ENCODE results near the gene SLC25A22.
A peak's percentile ranks its signal among the peaks of the same experiment; 100 is the strongest.

SLC25A22 gene

DNA sequence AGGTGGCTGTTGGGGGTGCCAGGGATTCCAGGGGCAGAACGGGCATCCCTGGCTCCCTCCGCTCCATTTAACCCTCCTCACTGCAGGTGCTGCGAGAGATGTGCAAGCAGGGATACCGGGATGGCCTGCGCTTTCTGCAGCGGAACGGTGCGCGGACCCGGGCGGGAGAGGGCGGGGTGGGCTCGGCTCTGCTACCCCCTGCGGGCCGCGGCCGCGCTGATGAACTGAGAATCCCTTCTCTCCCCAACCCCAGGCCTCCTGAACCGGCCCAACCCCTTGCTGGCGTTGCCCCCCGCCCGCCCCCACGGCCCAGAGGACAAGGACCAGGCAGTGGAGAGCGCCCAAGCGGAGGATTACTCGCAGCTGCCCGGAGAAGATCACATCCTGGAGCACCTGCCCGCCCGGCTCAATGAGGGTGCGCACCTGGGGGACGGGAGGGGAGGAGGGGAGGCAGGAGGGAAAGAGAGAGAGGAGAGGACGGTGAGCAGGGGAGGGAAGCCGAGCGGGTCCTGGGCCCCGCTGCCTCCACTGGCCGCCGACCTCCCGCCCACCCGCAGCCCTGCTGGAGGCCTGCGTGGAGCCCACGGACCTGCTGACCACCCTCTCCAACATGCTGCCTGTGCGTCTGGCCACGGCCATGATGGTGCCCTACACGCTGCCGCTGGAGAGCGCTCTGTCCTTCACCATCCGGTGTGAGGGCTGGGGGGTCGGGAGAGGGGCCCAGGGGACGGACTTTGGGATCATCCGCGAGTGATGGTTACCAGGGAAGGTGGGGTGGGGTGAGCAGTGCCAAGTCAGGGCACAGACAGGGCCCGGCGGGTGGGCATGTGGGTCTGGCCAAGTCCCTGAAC, 25.6 kb upstream of the SLC25A22 start:
- H3K27ac ChIP-seq (replicated peaks): no peak overlapping the region
- H3K4me3 ChIP-seq (replicated peaks; ENCODE audit: insufficient read depth, low read length): no peak overlapping the region
- no peak for TF ChIP-seq GABPA (IDR thresholded peaks at IDR 0.05; ENCODE audit: low read depth)
- no peak for TF ChIP-seq POLR2AphosphoS5 (IDR thresholded peaks at IDR 0.05; ENCODE audit: low read depth)
- TF ChIP-seq, protein P1, sequence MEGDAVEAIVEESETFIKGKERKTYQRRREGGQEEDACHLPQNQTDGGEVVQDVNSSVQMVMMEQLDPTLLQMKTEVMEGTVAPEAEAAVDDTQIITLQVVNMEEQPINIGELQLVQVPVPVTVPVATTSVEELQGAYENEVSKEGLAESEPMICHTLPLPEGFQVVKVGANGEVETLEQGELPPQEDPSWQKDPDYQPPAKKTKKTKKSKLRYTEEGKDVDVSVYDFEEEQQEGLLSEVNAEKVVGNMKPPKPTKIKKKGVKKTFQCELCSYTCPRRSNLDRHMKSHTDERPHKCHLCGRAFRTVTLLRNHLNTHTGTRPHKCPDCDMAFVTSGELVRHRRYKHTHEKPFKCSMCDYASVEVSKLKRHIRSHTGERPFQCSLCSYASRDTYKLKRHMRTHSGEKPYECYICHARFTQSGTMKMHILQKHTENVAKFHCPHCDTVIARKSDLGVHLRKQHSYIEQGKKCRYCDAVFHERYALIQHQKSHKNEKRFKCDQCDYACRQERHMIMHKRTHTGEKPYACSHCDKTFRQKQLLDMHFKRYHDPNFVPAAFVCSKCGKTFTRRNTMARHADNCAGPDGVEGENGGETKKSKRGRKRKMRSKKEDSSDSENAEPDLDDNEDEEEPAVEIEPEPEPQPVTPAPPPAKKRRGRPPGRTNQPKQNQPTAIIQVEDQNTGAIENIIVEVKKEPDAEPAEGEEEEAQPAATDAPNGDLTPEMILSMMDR (IDR thresholded peaks at IDR 0.05; ENCODE audit: insufficient read depth, low read length): no peak
- TF ChIP-seq SPI1 (IDR thresholded peaks at IDR 0.05; ENCODE audit: borderline replicate concordance, low read depth): no peak
- TF ChIP-seq, protein P2, sequence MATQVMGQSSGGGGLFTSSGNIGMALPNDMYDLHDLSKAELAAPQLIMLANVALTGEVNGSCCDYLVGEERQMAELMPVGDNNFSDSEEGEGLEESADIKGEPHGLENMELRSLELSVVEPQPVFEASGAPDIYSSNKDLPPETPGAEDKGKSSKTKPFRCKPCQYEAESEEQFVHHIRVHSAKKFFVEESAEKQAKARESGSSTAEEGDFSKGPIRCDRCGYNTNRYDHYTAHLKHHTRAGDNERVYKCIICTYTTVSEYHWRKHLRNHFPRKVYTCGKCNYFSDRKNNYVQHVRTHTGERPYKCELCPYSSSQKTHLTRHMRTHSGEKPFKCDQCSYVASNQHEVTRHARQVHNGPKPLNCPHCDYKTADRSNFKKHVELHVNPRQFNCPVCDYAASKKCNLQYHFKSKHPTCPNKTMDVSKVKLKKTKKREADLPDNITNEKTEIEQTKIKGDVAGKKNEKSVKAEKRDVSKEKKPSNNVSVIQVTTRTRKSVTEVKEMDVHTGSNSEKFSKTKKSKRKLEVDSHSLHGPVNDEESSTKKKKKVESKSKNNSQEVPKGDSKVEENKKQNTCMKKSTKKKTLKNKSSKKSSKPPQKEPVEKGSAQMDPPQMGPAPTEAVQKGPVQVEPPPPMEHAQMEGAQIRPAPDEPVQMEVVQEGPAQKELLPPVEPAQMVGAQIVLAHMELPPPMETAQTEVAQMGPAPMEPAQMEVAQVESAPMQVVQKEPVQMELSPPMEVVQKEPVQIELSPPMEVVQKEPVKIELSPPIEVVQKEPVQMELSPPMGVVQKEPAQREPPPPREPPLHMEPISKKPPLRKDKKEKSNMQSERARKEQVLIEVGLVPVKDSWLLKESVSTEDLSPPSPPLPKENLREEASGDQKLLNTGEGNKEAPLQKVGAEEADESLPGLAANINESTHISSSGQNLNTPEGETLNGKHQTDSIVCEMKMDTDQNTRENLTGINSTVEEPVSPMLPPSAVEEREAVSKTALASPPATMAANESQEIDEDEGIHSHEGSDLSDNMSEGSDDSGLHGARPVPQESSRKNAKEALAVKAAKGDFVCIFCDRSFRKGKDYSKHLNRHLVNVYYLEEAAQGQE (IDR thresholded peaks at IDR 0.05; ENCODE audit: insufficient replicate concordance, low read depth): no peak
- DNase-seq (ENCODE audit: low read depth in 1 of 2, low spot score in 1 of 2): no peak
- H3K27me3 ChIP-seq (ENCODE audit: insufficient read depth, poor library complexity, severe bottlenecking): no peaks in the 10 kb centered on the region

DNA sequence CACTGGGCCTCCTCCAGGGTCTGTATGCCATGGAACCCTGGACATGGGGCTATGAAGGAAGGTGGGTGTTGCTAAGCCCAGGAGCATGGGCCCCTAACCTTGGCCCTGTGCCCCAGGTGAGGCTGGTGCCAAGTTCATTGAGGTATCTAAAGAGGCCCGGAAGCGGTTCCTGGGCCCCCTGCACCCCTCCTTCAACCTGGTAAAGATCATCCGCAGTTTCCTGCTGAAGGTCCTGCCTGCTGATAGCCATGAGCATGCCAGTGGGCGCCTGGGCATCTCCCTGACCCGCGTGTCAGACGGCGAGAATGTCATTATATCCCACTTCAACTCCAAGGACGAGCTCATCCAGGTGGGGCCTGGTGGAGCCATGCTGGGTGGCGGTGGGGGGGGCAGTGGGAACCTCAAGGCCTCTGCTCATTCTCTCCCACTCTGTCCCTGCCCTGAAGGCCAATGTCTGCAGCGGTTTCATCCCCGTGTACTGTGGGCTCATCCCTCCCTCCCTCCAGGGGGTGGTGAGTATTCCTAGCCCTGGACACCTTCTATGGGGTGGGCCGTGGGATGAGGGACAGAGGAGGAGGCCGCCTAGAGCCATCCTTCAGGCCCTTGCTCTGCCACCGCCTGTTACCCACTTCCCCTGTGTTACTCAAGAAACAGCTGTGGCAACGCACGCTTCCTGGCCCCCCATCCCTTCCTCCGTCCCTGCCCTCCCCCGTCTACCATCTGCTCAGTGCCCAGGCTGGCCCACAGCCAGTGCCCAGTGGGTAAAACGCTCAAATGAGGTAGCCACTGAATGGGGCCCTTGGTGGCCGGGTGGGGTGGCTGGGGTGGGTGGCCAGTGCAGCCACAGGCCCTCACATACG, 23.7 kb upstream of the SLC25A22 start:
- peak overlapping the region; percentile 70 for H3K4me3 ChIP-seq (replicated peaks; ENCODE audit: insufficient read depth, low read length)
- DNase-seq (ENCODE audit: low read depth in 1 of 2, low spot score in 1 of 2): peak in 1 of 2 experiments; percentile 92
- H3K27me3 ChIP-seq (ENCODE audit: insufficient read depth, poor library complexity, severe bottlenecking): no peaks in the 10 kb centered on the region
- TF ChIP-seq GABPA (IDR thresholded peaks at IDR 0.05; ENCODE audit: low read depth): peak; percentile 36; the same call in 1 of the 2 replicates
- TF ChIP-seq SPI1 (IDR thresholded peaks at IDR 0.05; ENCODE audit: borderline replicate concordance, low read depth): peak; percentile 94
- TF ChIP-seq, protein P1 (IDR thresholded peaks at IDR 0.05; ENCODE audit: insufficient read depth, low read length): no peak
- TF ChIP-seq POLR2AphosphoS5 (IDR thresholded peaks at IDR 0.05; ENCODE audit: low read depth): peak; percentile 98
- peak overlapping the region; percentile 80 for H3K27ac ChIP-seq (replicated peaks)

DNA sequence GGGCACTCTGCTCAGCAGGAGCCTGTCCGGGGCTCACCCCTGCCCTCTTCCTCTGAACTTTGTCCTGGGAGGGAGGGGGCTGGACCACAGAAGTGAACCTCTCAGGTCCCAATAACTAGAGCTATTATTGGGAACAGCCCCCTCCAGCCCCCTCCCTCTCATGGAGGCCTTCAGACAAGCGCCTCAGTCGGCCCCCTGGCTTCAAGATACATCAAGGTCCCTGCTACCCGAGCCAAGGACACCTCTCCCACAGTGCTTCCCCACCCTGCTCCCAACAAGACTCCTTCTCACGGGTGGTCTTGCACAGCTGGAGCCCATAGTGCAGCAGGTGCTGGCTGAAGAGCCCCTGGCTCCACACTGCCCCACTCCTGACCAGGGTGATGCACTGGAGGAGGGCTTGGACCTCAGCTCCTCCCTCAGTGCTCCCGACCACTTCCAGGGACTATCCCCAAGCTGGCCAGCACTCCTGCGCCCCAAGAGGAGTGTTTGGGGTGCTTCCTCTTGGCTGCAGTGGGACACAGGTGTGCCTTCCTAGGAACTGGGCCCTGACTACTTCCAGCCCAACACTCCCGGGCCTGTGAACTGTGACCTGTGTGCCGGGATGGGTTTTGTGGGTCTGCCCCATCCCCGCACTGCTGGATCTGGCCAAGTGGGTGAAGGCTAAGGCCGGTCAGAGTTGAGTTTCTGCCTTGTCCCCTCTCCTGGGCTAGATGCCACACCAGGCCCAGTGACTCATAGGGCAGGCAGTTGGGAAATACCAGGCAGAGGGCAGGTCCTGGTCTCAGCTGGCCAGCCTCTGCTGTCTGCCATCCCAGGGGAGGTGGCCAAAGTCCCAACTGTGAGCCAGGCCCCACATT, 22.8 kb upstream of the SLC25A22 start:
- peak; percentile 9; the same call in 1 of the 2 replicates for TF ChIP-seq POLR2AphosphoS5 (IDR thresholded peaks at IDR 0.05; ENCODE audit: low read depth)
- no peak for TF ChIP-seq GABPA (IDR thresholded peaks at IDR 0.05; ENCODE audit: low read depth)
- Histone ChIP-seq H3K4me3 (replicated peaks; ENCODE audit: insufficient read depth, low read length) (peak overlapping the region; percentile 70), H3K27me3 (ENCODE audit: insufficient read depth, poor library complexity, severe bottlenecking) (no peaks in the 10 kb centered on the region), H3K27ac (replicated peaks) (peak overlapping the region; percentile 80)
- peak in 1 of 2 experiments; percentile 75 for DNase-seq (ENCODE audit: low read depth in 1 of 2, low spot score in 1 of 2)

DNA sequence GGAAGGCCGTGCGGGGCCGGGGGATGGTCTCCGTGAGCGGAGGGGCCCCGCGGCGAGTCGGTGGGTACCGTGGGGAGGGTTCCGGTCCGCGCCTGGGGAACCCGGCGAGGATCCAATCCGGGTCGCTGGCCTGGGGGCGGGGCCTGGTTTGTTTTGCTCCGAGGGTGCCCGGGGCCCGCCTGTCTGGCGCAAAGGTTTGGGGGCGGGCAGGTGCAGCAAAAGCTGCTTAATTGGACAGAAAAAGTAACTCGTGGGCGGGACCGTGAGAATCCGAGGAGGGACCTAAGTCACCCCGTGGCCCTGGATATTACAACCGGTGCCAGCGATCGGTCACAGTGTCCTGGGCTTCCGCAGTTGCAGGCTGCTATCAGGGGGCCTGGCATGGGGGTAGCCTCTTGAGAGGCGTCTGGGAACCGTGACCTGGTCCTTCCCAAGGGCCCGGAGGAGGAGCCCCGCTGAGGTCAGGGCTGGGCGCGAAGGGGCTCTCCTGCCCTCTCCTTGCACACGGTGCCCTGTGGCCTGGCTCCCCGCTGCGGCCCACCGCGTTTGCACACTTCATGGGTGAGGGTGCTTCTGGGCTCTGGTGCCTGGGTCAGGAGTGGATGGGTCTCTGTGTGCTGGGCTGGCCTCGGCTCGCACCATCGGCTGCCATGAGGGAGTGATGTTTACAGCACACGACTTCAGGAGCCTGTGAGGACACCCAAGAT, 22.0 kb upstream of the SLC25A22 start:
- no peaks in the 10 kb centered on the region for H3K27me3 ChIP-seq (ENCODE audit: insufficient read depth, poor library complexity, severe bottlenecking)
- DNase-seq (ENCODE audit: low read depth in 1 of 2, low spot score in 1 of 2): peak; percentile 92 to 97
- TF ChIP-seq GABPA (IDR thresholded peaks at IDR 0.05; ENCODE audit: low read depth): 0 out of 2 replicates have a peak, but pooled peaks have one; percentile 19
- TF ChIP-seq, protein P2 (IDR thresholded peaks at IDR 0.05; ENCODE audit: insufficient replicate concordance, low read depth): no peak
- peak; percentile 32; the same call in 1 of the 2 replicates for TF ChIP-seq POLR2AphosphoS5 (IDR thresholded peaks at IDR 0.05; ENCODE audit: low read depth)
- no peak for TF ChIP-seq SPI1 (IDR thresholded peaks at IDR 0.05; ENCODE audit: borderline replicate concordance, low read depth)
- TF ChIP-seq, protein P1 (IDR thresholded peaks at IDR 0.05; ENCODE audit: insufficient read depth, low read length): no peak
- peak overlapping the region; percentile 70 for H3K4me3 ChIP-seq (replicated peaks; ENCODE audit: insufficient read depth, low read length)
- H3K27ac ChIP-seq (replicated peaks): peak overlapping the region; percentile 80
